ENCODE measurements around the gene ZFP36L1. TPM values are rescaled to one million over a fixed set of nuclear protein-coding genes. Genes with fewer than 3 reads are reported as not detected.

Gene ZFP36L1
- total RNA-seq, 1 experiment from 2014 or later = 304 TPM

GRCh38 chr14:68783408-68784225 lies 9.2 kb downstream of the ZFP36L1 start:
- H3K27me3 ChIP-seq (ENCODE audit: insufficient read depth, low read length) = no peaks in the 10 kb centered on the region
- ChIA-PET RAD21 (ENCODE audit: low non-redundant PET in 1 of 2, low total read pairs in 2 of 2, uncharacterized antibody in 2 of 2, unreplicated experiment in 2 of 2) (no interaction called here), POLR2A (interaction anchor here (0.8 to 5.7 kb wide), 3 partner anchors 10 to 535 kb away, joined by 3 to 45 read pairs (median 22); partner anchors contain the start of gene ZFP36L1), CTCF (no interaction called here)
- H3K9ac ChIP-seq (ENCODE audit: low read length) = peak overlapping the region; percentile 51
- DNase-seq (ENCODE audit: low read depth, low spot score) = no peak
- H3K9me2 ChIP-seq (ENCODE audit: insufficient read depth) = no peaks in the 10 kb centered on the region
- H3K4me1 ChIP-seq (ENCODE audit: control insufficient read depth in 1 of 2, insufficient read depth in 2 of 2, low read length in 2 of 2) = peaks cover 91 to 100% of the 10 kb centered on the region in 2 experiments
- peak overlapping the region; percentile 99 for H3K27ac ChIP-seq (ENCODE audit: low read depth, low read length)
- 0 out of 2 replicates have a peak, but pooled peaks have one; percentile 4 for TF ChIP-seq POLR2AphosphoS5 (IDR thresholded peaks at IDR 0.05; ENCODE audit: low read depth, low read length)
- TF ChIP-seq ZNF274 (IDR thresholded peaks at IDR 0.05; ENCODE audit: low read depth, low read length) = no peak
- peak overlapping the region; percentile 71 for H3K4me2 ChIP-seq (ENCODE audit: low read length)
- no peaks in the 10 kb centered on the region for H3K9me3 ChIP-seq (ENCODE audit: control insufficient read depth in 1 of 2, insufficient read depth in 1 of 2, low read depth in 1 of 2, low read length in 2 of 2)
- no TSS peak for BruUV-seq (replicated peaks)
- no peak for ATAC-seq
- H3K4me3 ChIP-seq (replicated peaks in 1 of 2; ENCODE audit: low read depth in 1 of 2, low read length in 2 of 2) = no peak overlapping the region
- H3K36me3 ChIP-seq (ENCODE audit: control insufficient read depth in 1 of 2, insufficient read depth in 2 of 2, low read length in 2 of 2) = peaks cover 6 to 10% of the 10 kb centered on the region in 2 experiments; a peak in 1 of 4 replicates
- H3K79me2 ChIP-seq (ENCODE audit: insufficient read depth, low read length) = peaks cover 16% of the 10 kb centered on the region
- intact Hi-C loops (cut with micrococcal nuclease) = loop anchor here (2.0 to 10.0 kb wide), 2 partner anchors 235 to 419 kb away; no protein-coding TSS in a partner anchor
- no peak overlapping the region for H2AFZ ChIP-seq (ENCODE audit: low read depth, low read length, poor library complexity, severe bottlenecking)
- H4K20me1 ChIP-seq (ENCODE audit: insufficient read depth) = no peaks in the 10 kb centered on the region

- Histone ChIP-seq H3K4me1 (ENCODE audit: control insufficient read depth in 1 of 2, insufficient read depth in 2 of 2, low read length in 2 of 2) (peaks cover 92 to 98% of the 10 kb centered on the region in 2 experiments), H3K9me2 (ENCODE audit: insufficient read depth) (no peaks in the 10 kb centered on the region), H3K4me2 (ENCODE audit: low read length) (peak overlapping the region; percentile 77; the same call in 1 of the 2 replicates), H2AFZ (ENCODE audit: low read depth, low read length, poor library complexity, severe bottlenecking) (no peak overlapping the region), H3K9me3 (ENCODE audit: control insufficient read depth in 1 of 2, insufficient read depth in 1 of 2, low read depth in 1 of 2, low read length in 2 of 2) (no peaks in the 10 kb centered on the region), H3K36me3 (ENCODE audit: control insufficient read depth in 1 of 2, insufficient read depth in 2 of 2, low read length in 2 of 2) (no peaks in the 10 kb centered on the region), H3K27me3 (ENCODE audit: insufficient read depth, low read length) (no peaks in the 10 kb centered on the region), H3K9ac (ENCODE audit: low read length) (no peak overlapping the region), H3K79me2 (ENCODE audit: insufficient read depth, low read length) (peaks cover 3% of the 10 kb centered on the region; the same call in 1 of the 2 replicates), H4K20me1 (ENCODE audit: insufficient read depth) (no peaks in the 10 kb centered on the region), H3K4me3 (replicated peaks in 1 of 2; ENCODE audit: low read depth in 1 of 2, low read length in 2 of 2) (no peak overlapping the region), H3K27ac (ENCODE audit: low read depth, low read length) (peak overlapping the region; percentile 88)
- POLR2A ChIA-PET = no interaction called here
- ATAC-seq (no peak), DNase-seq (ENCODE audit: low read depth, low spot score) (no peak)
- intact Hi-C loops (cut with micrococcal nuclease) = loop anchor here (10.0 kb wide), 1 partner anchor 418 kb away; no protein-coding TSS in a partner anchor
- CTCF ChIA-PET = no interaction called here
- RAD21 ChIA-PET (ENCODE audit: low non-redundant PET in 1 of 2, low total read pairs in 2 of 2, uncharacterized antibody in 2 of 2, unreplicated experiment in 2 of 2) = no interaction called here
- BruUV-seq (replicated peaks) = no TSS peak
- no peak for TF ChIP-seq REST (IDR thresholded peaks at IDR 0.05; ENCODE audit: low read depth)
- no peak for TF ChIP-seq ZBTB33 (IDR thresholded peaks at IDR 0.05; ENCODE audit: extremely low read depth, insufficient replicate concordance, low read length)
- TF ChIP-seq CEBPB (IDR thresholded peaks at IDR 0.05; ENCODE audit: low read depth) = no peak
- no peak for TF ChIP-seq FOSL1 (IDR thresholded peaks at IDR 0.05; ENCODE audit: low read depth)
- no peak for TF ChIP-seq ZFX (IDR thresholded peaks at IDR 0.05)
- no peak for TF ChIP-seq ELF1 (IDR thresholded peaks at IDR 0.05; ENCODE audit: borderline replicate concordance, low read depth)
- no peak for TF ChIP-seq POLR2AphosphoS5 (IDR thresholded peaks at IDR 0.05; ENCODE audit: low read depth, low read length)
- TF ChIP-seq SRF (IDR thresholded peaks at IDR 0.05; ENCODE audit: low read depth) = no peak
- no peak for TF ChIP-seq JUND (IDR thresholded peaks at IDR 0.05)
- TF ChIP-seq YY1 (IDR thresholded peaks at IDR 0.05; ENCODE audit: extremely low read depth, insufficient replicate concordance, low read depth, low read length) = no peak
These were observed 10.5 kb downstream of the ZFP36L1 start for GRCh38 chr14:68782091-68782981.
